PC-9 (cell line): ENCODE results near the gene PPP1R3G.

Experiments
- EZH2 ChIP-seq: fragments of 200-600 bp; sonication (generic); IDR thresholded peaks from 2 replicates; pipeline ENCODE4 v1.8.0; 2017; ENCODE audit warnings: antibody characterized with exemption, low read depth
- TF ChIP-seq, protein P1 (sequence below): fragments of 200-600 bp; sonication (generic); conservative IDR thresholded peaks from 2 replicates; pipeline ENCODE4 v1.6.1; 2017; ENCODE audit warnings: mixed run types, antibody characterized with exemption, mild to moderate bottlenecking, moderate library complexity

DNA sequence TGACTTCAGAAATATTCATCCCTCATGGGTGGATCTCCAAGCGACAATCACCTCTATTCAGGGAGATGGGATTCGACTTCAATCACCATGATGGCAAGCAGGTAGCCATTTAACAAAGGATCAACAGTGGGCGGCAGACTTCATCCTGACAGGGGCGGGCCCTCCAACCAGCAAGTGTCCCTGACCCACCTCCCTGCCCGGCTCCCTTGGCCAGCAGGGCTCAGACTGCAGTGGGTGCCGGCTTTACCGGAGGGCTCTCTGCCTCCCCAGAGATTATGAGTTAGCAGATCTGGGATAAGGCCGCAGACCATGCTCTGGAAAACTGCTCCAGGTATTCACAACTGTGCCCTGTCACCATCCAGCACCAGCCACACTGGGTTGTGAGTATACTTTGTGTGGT is 39.4 kb downstream of the PPP1R3G start:
- TF ChIP-seq EZH2, result no peak
- TF ChIP-seq, protein P1, sequence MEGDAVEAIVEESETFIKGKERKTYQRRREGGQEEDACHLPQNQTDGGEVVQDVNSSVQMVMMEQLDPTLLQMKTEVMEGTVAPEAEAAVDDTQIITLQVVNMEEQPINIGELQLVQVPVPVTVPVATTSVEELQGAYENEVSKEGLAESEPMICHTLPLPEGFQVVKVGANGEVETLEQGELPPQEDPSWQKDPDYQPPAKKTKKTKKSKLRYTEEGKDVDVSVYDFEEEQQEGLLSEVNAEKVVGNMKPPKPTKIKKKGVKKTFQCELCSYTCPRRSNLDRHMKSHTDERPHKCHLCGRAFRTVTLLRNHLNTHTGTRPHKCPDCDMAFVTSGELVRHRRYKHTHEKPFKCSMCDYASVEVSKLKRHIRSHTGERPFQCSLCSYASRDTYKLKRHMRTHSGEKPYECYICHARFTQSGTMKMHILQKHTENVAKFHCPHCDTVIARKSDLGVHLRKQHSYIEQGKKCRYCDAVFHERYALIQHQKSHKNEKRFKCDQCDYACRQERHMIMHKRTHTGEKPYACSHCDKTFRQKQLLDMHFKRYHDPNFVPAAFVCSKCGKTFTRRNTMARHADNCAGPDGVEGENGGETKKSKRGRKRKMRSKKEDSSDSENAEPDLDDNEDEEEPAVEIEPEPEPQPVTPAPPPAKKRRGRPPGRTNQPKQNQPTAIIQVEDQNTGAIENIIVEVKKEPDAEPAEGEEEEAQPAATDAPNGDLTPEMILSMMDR, result no peak
